M059J (cell line): ENCODE data around the gene FBXW4. TPM values are rescaled to one million over a fixed set of nuclear protein-coding genes. Genes with fewer than 3 reads are reported as not detected.

Experiments
- DNase-seq: peaks from one replicate; pipeline ENCODE4 v3.0.0-alpha.2; 2012; ENCODE audit warnings: low read depth
- total RNA-seq: library from RNA; depleted of rRNA; stranded (reverse); fragments of >200 nt; shearing (Covaris generic); gene quantifications from 2 replicates; pipeline ENCODE4 v1.2.3, GENCODE V29; 2014

Gene FBXW4
- total RNA-seq, 1 experiment from 2014 or later, result 8.9 TPM

DNA sequence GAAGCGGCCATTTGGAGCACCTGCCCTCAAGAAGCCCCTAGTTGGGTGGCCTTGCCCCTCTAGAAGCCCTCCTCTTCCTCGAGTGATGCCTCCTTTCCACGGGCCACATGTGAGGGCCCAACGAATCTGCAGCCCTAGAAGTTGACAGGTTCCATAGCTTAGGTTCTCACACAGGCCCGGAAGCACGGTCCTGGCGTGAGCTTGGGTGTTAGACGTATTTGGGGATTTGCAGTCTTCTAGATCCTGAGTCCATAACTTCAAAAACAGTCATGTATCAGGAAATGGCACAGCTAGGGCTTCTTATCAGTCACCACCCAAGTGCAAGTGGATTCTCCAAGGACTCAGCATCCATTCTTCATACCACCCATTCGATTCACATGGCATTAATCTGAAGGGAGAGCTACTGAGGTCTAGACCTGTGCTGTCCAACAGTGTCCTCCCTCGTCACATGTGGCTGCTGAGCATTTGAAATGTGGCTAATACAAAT lies 477 bp upstream of the FBXW4 start:
- DNase-seq, result no peak

DNA sequence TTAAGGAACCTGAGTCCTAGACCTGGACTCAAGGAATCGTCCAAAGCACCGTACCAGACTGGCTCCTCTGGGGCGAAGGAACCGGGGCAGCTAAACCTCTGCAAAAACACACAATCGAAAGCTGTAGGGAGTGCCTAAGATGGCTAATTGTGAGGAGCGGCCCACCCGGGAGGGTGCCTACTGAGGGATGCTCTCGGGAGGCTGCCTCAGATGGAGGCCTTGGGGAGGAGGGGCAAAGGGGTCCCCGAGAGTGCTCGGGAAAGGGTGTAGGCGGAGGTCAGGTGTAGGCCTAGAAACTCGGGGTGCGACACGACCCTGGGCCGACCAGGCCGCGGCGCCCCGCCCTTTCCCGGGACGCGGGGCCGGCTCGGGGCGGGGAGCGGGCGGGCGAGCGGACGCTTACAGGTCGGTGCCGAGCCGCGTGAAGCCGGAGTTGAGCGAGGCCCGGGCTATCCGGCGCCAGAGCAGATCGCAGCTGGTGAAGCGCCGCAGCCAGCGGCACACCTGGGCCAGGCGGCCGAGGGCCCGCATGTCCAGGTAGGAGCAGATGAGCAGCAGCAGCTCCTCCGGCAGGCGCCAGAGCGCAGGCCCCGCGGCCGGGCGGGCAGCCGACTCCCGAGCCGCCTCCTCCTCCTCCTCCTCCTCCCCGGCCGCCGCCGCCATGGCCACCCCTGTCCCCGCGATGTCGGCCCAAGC lies 844 bp downstream of the FBXW4 start:
- DNase-seq, result peak; percentile 50

- peak; percentile 45 for DNase-seq
These were observed 1.4 kb downstream of the FBXW4 start for GRCh38 chr10:101693651-101693977.

- no peak for DNase-seq
These were observed 3.9 kb downstream of the FBXW4 start for GRCh38 chr10:101691081-101691480.

- DNase-seq, result peak; percentile 55
These were observed 4.5 kb downstream of the FBXW4 start for GRCh38 chr10:101690461-101690860.

GRCh38 chr10:101687071-101687658 lies 7.8 kb downstream of the FBXW4 start:
- DNase-seq, result peak; percentile 30

DNA sequence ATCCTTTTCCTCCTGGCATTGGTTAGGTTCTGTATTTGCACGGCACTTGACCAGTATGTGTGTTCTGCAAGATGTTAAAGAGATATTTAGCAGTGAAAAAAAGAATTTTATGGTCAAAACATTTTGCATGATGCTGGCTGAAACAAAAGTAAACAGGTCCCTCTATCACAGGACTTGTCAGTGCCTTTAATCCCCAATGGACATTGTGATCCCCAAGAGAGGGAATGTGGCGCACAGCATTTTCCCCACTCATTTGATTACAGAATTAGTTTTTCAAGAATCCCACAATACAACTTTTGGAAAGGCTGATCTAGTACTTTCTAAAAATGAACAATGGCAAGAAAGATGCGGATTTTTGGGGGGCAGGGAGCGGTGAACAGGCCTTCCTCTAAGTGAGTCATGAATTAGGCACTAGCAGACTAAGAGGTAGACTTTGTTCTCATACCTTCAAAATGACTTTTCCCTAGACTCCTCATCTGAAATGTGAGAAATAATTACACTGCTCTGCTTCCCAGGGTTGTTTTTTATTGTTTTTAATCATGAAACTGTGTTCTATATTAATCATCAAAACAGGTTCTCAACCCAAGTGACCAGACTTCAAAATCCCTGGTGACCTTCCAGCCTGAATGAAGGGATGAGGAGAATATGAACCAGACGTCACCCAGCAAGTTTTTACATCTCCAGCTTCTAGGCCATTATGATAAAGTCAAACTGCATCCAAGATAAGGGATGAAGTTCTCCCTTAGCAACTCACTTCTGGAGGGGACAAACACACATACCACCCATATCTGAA lies 8.6 kb downstream of the FBXW4 start:
- DNase-seq, result peak; percentile 75

GRCh38 chr10:101684782-101685181 lies 10.2 kb downstream of the FBXW4 start:
- DNase-seq, result no peak

DNA sequence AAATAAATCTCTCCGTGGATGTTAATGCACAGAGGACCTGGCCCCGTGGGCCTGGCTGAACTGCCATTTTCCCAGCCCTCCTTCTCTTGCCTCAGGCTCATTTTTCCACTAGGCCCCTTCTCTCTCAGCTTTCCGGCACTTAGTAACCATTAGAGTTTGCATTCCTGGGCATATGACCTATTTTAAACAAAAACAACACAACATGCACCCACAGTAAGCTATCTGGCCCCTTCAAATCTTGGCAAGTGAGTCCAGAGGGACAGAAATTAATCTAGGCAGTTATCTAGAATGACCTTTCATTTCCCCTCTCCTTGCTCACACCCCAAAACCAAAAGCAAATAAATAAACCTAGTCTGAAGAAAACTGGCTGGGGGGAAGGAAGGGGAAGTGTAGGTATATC lies 11.7 kb downstream of the FBXW4 start:
- peak; percentile 81 for DNase-seq

GRCh38 chr10:101682172-101682825 lies 12.7 kb downstream of the FBXW4 start:
- peak; percentile 40 for DNase-seq

DNA sequence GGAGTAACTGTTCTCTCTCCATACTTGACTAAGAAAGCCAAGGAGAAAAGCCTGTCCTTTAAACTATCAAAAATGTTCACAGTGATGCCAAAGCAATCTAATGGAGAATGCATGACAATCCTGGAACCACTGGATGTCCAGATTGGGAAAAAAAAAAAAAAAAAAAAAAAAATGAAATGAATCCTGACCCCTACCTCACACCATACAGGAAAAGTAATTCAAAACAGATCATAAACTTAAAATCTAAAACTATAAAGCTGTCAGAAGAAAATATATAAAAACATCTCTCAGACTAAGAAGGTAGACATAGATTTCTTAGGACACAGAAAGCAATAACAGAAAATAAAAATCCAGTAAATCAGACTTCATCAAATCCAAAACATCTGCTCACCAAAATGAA lies 18.4 kb downstream of the FBXW4 start:
- DNase-seq, result no peak

GRCh38 chr10:101675115-101675514 lies 19.9 kb downstream of the FBXW4 start:
- no peak for DNase-seq

DNA sequence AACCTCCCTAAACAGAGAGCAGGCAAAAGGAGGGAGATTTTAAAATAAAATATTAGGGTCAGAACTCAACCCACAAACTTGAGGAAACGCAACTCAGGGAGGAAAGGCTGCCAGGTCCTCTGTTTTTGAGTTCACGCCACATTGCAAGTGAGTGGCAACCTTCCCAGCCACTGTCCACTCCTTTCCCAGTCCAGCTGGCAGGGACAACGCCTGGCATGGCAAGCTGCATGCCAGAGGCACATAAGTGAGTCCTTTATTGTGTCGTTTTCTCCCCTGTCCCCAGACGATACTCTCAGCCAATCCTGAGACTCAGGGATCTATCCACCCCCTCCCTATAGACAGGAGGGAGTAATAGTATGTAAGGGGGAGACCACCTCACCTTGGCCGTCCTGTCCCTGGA lies 22.4 kb downstream of the FBXW4 start:
- DNase-seq, result no peak

DNA sequence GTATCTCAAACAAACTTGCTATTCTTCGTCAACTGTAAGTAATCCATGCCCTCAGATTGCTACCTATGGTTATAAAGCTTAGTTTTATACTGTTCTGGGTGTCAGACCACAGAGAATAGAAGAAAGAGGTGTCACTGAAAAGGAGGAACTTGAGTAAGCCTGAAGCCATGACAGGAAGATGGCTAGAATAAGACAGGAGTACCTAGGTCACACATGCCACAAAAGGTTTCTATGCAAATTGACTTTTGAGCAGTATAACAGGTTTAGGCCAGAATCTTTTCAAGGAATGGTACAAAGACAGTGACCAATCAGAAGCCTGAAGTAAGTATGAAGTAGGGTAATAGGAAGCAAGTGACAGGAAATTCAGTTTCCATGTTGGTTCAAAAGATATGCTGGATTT lies 23.5 kb downstream of the FBXW4 start:
- no peak for DNase-seq

- DNase-seq, result no peak
These were observed 24.3 kb downstream of the FBXW4 start for GRCh38 chr10:101670635-101671034.

DNA sequence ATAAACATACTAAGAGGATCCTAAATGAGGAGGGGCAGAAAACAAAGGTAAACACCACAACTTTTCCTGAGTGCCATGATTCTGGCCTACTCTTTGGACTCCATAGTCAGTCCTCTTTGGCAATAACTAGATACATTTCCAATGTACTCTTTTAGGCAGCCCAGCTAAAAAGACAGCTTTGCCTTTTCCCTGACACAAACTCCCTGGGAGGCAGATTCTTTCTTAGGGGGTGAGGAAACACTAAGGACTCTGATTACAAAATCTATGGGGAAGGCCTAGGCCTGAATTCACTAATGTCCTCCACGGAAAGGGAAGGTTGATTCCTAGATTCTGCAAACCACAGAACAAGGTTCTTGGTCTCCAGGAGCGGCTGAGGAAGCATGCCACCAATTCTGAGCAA lies 25.8 kb downstream of the FBXW4 start:
- DNase-seq, result no peak

DNA sequence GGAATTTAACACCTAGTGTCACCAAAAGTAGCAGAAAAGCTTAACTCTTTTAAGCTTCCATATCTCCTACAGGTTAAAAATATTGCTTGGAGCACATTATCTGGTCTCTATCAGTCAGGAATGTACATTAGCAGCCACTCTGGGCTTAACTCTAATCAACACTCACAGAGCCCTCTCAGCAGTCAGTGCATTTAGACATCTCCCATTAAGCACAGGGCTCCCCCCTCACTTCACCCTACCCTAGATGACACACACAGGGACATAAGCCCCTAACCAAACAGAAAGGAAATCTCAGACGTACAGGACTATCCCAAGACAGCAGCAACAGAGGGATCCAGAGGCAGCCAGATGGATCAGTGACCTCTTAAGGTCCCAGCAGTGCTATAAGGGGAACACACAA lies 26.4 kb downstream of the FBXW4 start:
- DNase-seq, result no peak

GRCh38 chr10:101666083-101666482 lies 28.9 kb downstream of the FBXW4 start:
- no peak for DNase-seq

DNA sequence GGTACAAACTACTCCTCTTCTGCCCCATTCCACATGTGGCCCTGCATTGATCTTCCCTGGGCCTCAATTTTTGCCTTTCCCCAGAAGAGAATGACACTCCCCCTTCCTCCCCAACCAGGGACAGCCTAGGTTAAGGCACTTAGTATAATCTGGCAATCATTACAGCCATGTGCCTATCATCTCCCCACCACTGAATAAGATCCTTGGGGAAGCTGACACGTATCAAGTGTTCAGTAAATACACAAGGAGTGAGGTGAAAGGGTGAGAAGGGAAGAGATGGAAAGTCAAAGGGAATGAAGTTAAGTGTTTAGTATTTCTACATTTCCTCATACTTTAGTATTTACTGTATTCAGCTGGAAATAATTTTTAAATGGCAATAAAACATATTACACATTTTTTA lies 31.9 kb downstream of the FBXW4 start:
- no peak for DNase-seq

GRCh38 chr10:101660256-101660655 lies 34.7 kb downstream of the FBXW4 start:
- DNase-seq, result no peak

GRCh38 chr10:101658975-101659374 lies 36.0 kb downstream of the FBXW4 start:
- DNase-seq, result no peak

DNA sequence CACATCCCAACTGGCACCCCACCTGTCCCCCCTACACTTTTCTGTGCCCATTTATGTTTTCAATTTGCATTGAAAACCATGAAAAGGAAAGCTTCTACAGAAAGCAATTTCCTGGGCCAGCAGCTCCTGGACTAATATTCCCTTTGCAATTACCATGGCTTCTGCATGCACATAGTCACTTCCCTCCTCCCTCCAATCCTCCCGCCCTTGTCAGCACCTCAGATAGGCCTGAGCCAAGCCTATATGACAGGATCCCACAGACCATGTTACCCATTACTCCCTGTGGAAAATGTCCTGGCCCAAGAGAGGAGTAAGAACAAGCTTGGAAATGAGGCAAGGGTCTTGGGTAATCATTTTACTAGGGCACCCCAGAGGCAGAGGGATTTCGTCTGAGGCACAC lies 38.1 kb downstream of the FBXW4 start:
- no peak for DNase-seq
